GM12878 (cell line): Measurements from ENCODE around the gene ALDH18A1. TPM values are rescaled to one million over a fixed set of nuclear protein-coding genes. Genes with fewer than 3 reads are reported as not detected.

Experiments used
- BCL3 ChIP-seq: IDR thresholded peaks from 2 replicates; pipeline ENCODE4 v1.6.1; 2011; ENCODE audit warnings: borderline replicate concordance, low read depth, mild to moderate bottlenecking, moderate library complexity, low read length; ENCODE audit not compliant: insufficient read depth, poor library complexity, severe bottlenecking
- CUX1 ChIP-seq: IDR thresholded peaks from 2 replicates; pipeline ENCODE4 v1.6.1; 2012; ENCODE audit warnings: improper control_type of control experiment, low read depth, low read length; ENCODE audit not compliant: insufficient replicate concordance
- EZH2 ChIP-seq: IDR thresholded peaks from 2 replicates; pipeline ENCODE4 v1.6.1; 2012; ENCODE audit warnings: low read depth, mild to moderate bottlenecking, control low read depth, inconsistent platforms, low read length, borderline replicate concordance; ENCODE audit not compliant: control insufficient read depth
- IKZF2 ChIP-seq, 2 experiments: fragments of 450-650 bp; IDR thresholded peaks; 2 replicates each; pipeline ENCODE4 v1.6.1; 2017; ENCODE audit warnings: mild to moderate bottlenecking in 2 of 2, moderate library complexity in 2 of 2
- polyA plus RNA-seq, 11 experiments: library from polyadenylated mRNA; depleted of rRNA in 4 of 11; unstranded in 6 of 11; stranded (reverse) in 5 of 11; fragments of >200 nt; fragmentation: Nextera tagmentation in 4 of 11; fragmentation: Illumina TruSeq in 1 of 11; extraction: Ambion mirVana in 4 of 11; extraction: Trizol in 1 of 11; gene quantifications; 1 replicate in 1 of 11; 2 replicates in 10 of 11; pipeline versions ENCODE4 v1.2.1 to v1.2.3, GENCODE V29; 2011 to 2016; ENCODE audit warnings: inconsistent platforms in 2 of 11, missing spikeins in 2 of 11, low read depth in 1 of 11
- total RNA-seq, 4 experiments: library from RNA; depleted of rRNA in 3 of 4; stranded (reverse); fragments of >200 nt in 3 of 4; fragmentation: Illumina TruSeq in 1 of 4; extraction: Trizol in 1 of 4; gene quantifications; 2 replicates each; pipeline versions ENCODE4 v1.2.1 to v1.2.3, GENCODE V29; 2013 to 2021

Gene ALDH18A1
- total and polyA plus RNA-seq, 10 of the 15 experiments (the other 5 are each of a cell fraction or from before 2014, with no cell fraction given): 24.3 to 118 (median 99.3) TPM

- TF ChIP-seq CUX1: no peak
- TF ChIP-seq IKZF2 (IDR thresholded peaks at IDR 0.05): no peak
- no peak for TF ChIP-seq BCL3
- TF ChIP-seq EZH2: no peak
These were observed 83.0 kb downstream of the ALDH18A1 start (continued) for GRCh38 chr10:95573527-95573926.
